HG03064 (cell line): ENCODE data around the gene SMAD6.

ENCODE experiments used
- ATAC-seq: cut with Tn5 transposase; IDR thresholded peaks from one replicate; pipeline ENCODE4 v1.9.1; 2021; ENCODE audit warnings: low read depth; ENCODE audit not compliant: unreplicated experiment

The SMAD6 gene

DNA sequence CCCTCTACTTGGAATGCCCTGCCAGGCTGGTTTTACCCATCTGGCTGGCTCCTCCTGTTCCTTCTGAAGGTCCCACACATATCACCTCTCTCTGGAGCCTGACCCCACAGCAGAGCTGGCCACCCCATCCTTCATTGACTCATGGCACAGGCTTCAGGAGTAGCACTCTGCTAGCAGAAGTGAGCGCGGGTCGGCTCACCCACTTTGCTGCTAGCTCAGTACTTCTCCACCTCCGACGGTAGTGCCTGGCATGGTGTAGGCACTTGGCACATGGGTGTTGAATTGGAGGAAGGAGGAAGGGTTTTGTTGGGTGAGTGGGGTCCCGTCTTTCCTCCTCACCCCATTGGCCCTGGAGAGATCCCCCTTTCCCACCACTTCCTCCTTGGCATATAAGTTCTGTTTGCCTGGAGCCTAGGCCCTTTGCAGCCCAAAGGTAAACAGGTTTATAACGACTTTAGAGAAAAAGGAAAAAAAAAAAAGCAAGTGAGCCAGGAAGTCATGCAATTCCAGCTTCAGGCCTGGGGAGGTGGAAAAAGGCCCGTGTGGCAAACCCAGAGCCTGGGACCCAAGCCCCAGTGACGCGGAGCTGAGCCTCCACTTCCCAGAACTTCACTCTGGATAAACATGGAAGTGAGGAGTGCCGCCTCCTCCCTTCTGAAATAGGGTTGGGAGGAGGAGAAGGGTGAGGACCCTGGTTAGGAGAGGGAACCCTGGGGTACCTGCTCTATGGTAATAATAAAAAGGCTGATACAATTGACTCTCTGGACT lies 35.4 kb downstream of the SMAD6 start:
- ATAC-seq, result no peak

- ATAC-seq, result no peak
These were observed 36.1 kb downstream of the SMAD6 start for GRCh38 chr15:66738116-66738515.

DNA sequence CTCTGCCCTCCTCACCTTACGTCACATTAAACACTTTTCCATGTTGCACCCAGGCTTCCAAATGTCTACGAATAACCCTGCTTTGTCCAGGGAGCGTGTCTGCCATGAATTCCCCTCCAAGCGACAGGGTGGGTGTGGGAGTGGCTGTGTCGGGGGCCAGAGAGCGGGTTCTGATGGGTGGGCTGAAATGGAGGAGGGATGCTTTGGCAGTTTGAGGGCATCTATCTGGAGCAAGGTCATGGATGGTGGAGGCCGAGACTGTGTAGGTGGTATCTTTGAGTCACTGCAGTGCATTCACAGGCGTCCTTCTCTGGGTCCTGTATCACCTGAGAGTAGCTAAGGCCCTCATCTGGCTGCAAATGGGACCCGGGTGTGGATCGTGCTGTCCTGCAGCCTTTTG lies 36.6 kb downstream of the SMAD6 start:
- no peak for ATAC-seq

GRCh38 chr15:66739287-66739686 lies 37.3 kb downstream of the SMAD6 start:
- ATAC-seq, result no peak

- ATAC-seq, result no peak
These were observed 38.8 kb downstream of the SMAD6 start for GRCh38 chr15:66740802-66741201.

DNA sequence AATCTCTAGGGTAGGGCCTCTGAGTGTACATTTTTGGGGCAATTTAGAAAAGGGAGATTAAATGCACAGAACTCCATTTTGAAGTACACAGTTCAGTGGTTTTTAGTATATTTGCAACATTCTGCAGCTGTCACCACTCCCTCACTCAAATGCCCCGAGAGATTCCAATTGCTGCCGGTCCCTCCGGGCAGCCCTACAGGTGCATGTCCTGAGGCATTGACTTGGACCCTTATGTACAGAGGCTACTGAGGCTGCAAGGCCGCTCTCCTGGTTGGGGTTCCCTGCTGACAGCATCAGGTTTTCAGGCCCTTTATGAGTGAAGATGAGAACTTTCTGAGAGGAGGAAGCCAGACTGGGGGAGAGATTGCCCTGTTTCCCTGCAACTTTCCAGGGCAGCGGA lies 39.6 kb downstream of the SMAD6 start:
- ATAC-seq, result no peak

- ATAC-seq, result no peak
These were observed 40.2 kb downstream of the SMAD6 start for GRCh38 chr15:66742286-66742685.

GRCh38 chr15:66743204-66743603 lies 41.2 kb downstream of the SMAD6 start:
- ATAC-seq, result no peak

GRCh38 chr15:66743703-66744536 lies 41.9 kb downstream of the SMAD6 start:
- no peak for ATAC-seq

- no peak for ATAC-seq
These were observed 42.7 kb downstream of the SMAD6 start for GRCh38 chr15:66744610-66745279.

DNA sequence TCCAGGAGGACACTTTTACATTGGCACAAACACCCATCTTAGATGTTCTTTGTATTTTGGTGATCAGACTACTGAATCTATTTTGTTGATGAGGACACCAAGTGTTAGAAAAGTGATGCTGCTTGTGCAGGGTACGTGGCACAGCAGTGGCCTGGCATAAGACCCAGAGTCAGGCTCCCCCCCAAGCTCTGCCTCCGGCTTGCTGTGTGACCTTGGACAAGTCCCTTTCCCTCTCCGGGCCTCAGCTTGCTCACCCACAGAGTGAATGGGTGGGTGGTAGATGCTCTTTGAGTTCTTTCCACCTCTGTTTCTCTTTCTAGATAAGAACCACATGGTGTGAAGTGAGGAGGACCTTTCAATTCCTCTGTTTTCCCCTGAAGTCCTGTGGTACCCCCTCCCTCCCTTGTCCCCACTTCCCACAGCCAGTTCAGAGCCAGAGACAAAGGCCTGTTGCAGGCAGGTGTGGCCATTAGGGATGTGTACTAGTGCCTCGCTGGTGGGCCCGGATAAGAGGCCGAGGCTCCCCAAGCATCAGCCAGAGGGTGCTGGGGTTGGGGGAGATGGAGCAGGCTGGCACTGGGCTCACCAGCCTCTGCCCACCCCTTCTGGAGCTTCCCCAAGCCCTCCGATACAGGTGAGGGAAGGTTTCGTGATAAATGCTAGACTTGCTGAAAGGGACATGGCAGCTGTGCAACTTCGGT lies 43.6 kb downstream of the SMAD6 start:
- ATAC-seq, result no peak

- ATAC-seq, result no peak
These were observed 44.2 kb downstream of the SMAD6 start for GRCh38 chr15:66746231-66746605.

GRCh38 chr15:66747223-66747622 lies 45.2 kb downstream of the SMAD6 start:
- no peak for ATAC-seq

DNA sequence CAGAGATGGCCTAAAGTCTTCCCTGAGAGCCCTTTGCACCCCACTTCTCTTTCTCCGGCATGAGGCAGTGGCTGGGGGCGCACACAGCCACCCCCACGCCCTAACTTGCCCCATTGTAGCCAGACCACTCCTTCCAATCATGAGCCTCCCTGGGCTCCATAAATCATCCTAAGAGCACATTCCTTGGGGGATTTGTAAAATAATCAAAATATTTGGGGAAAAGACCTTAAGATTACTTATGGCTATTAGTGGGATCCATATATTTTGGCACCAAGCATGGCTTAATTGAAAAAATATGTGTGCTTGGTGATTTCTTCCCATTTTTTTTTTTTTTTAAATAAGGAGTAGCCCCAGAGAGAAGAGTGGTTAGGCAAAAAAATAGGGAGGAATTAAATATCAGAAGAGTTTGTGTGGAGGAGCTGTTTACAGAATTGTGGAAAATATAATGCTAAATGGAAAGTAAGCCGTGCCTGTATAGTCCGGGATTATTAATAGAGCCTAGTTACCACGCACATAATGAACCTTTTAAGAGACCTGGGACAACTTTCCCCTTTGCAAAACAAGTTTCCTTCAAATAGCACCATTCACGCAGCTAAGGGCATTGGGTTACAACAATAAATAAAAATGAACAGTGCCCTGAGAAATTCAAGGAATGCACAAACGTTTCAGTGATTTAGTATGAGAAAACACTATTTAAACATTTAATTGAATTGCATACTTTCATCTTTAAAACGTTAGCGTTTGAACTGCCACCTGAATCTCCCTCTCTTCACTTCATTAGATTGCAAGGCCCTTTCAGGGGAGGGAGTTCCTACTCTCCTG lies 46.1 kb downstream of the SMAD6 start:
- ATAC-seq, result no peak

- no peak for ATAC-seq
These were observed 46.6 kb downstream of the SMAD6 start for GRCh38 chr15:66748708-66749035.

DNA sequence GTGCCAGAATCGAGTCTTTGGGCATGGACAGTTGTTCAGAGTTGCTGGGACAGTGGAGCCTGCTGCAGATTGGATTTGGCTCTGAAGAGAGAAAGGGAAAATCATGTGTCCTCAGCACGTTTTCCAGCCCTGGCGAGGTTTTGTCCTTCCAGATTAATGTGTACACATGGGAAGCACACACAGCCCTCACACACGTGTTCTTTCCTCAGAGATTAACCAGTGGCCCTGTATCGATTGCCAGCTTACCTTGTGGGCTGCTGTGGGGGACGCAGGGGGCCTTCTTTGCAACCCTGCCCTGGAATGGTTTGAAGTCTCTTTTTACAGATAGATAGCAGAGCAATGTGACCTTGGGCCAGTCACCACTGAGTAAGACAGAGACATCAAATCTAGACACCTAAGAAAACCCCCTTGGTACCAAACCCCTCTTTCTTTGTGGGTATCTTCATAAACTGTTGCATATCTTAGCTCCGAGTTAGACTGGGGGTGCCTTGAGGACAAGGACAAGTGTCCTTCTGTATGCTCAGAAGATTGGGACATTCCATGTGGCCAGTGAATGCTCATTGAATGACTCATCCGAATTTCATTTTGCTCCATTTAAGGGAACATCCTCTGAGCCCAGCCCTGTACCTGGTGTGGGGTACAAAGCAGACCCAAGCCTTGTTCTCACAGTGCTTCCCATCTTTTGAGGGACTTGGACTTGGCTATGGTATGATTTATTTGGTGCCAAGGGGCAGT lies 48.0 kb downstream of the SMAD6 start:
- no peak for ATAC-seq

- ATAC-seq, result no peak
These were observed 48.6 kb downstream of the SMAD6 start for GRCh38 chr15:66750609-66751008.

GRCh38 chr15:66751579-66751978 lies 49.5 kb downstream of the SMAD6 start:
- ATAC-seq, result no peak

- ATAC-seq, result no peak
These were observed 50.0 kb downstream of the SMAD6 start for GRCh38 chr15:66752078-66752477.
